Activated CD4-positive, alpha-beta T cell treated with anti-CD3 and anti-CD28 coated beads for 4 hours (primary cell): ENCODE measurements around the gene SPPL2A.

Experiments used
- DNase-seq, 2 donors: peaks; one replicate each; pipeline ENCODE4 v3.0.0-alpha.2; 2020

The SPPL2A gene

GRCh38 chr15:50685976-50686468 is 79.5 kb downstream of the SPPL2A start:
- DNase-seq: peak; percentile 78 to 81

- no peak for DNase-seq
Observed at GRCh38 chr15:50685191-50685975, 80.1 kb downstream of the SPPL2A start.

- no peak for DNase-seq
Observed at GRCh38 chr15:50681467-50681866, 84.0 kb downstream of the SPPL2A start.

- DNase-seq: no peak
Observed at GRCh38 chr15:50676799-50677483, 88.6 kb downstream of the SPPL2A start.

- DNase-seq: no peak
Observed at GRCh38 chr15:50675535-50676144, 89.9 kb downstream of the SPPL2A start.

- DNase-seq: no peak
Observed at GRCh38 chr15:50670115-50670514, 95.4 kb downstream of the SPPL2A start.

- DNase-seq: no peak
Observed at GRCh38 chr15:50669611-50670010, 95.9 kb downstream of the SPPL2A start.

- DNase-seq: no peak
Observed at GRCh38 chr15:50665938-50666337, 99.6 kb downstream of the SPPL2A start.

GRCh38 chr15:50655555-50655954 is 110.0 kb downstream of the SPPL2A start:
- DNase-seq: no peak

GRCh38 chr15:50653156-50653743 is 112.3 kb downstream of the SPPL2A start:
- DNase-seq: no peak

GRCh38 chr15:50652671-50653070 is 112.8 kb downstream of the SPPL2A start:
- DNase-seq: no peak
